ENCODE results near the gene MAP1LC3B.

GRCh38 chr16:87434146-87434667, 42.1 kb downstream of the MAP1LC3B start:
- TF ChIP-seq PATZ1 (CRISPR knock-in tag; IDR thresholded peaks at IDR 0.05; ENCODE audit: borderline replicate concordance) (no peak), POU6F1 (CRISPR knock-in tag; IDR thresholded peaks at IDR 0.05; ENCODE audit: borderline replicate concordance, low read depth) (no peak), ESRRG (CRISPR knock-in tag; IDR thresholded peaks at IDR 0.05) (no peak), ISL1 (CRISPR knock-in tag; IDR thresholded peaks at IDR 0.05) (no peak), ZC3H10 (CRISPR knock-in tag; IDR thresholded peaks at IDR 0.05) (no peak), GLIS3 (CRISPR knock-in tag; IDR thresholded peaks at IDR 0.05) (no peak), CREB5 (CRISPR knock-in tag; IDR thresholded peaks at IDR 0.05; ENCODE audit: low read depth) (no peak), ZNF70 (CRISPR knock-in tag; IDR thresholded peaks at IDR 0.05) (no peak), ZFP3 (CRISPR knock-in tag; IDR thresholded peaks at IDR 0.05) (no peak), TCF4 (CRISPR knock-in tag; IDR thresholded peaks at IDR 0.05; ENCODE audit: borderline replicate concordance) (no peak)

All from SK-N-SH treated with all-trans-retinoic acid at 6 μM for 48 hours (cell line).